Stimulated activated CD8-positive, alpha-beta memory T cell treated with anti-CD3 and anti-CD28 coated beads, Interleukin-15, amount 100 ng/mL, for 4 hours (primary cell): ENCODE measurements around the gene MRPL43.
"Not testable (repeated sequence)": the region's sequence is repeated elsewhere in the genome, so short reads cannot be mapped to it uniquely, and the experiment has no call there.

Experiments used
- DNase-seq, 2 donors: peaks; one replicate each; pipeline ENCODE4 v3.0.0-alpha.2; 2020; ENCODE audit warnings: low read depth in 2 of 2

MRPL43 gene

GRCh38 chr10:100983868-100984671, 3.2 kb downstream of the MRPL43 start:
- no peak for DNase-seq

GRCh38 chr10:100982916-100983830, 4.1 kb downstream of the MRPL43 start:
- no peak for DNase-seq

- no peak for DNase-seq
These were observed 6.0 kb downstream of the MRPL43 start for GRCh38 chr10:100981178-100981772.

- no peak for DNase-seq
These were observed 6.6 kb downstream of the MRPL43 start for GRCh38 chr10:100980711-100981110.

- no peak for DNase-seq
These were observed 7.0 kb downstream of the MRPL43 start for GRCh38 chr10:100980311-100980710.

GRCh38 chr10:100979791-100980272, 7.5 kb downstream of the MRPL43 start:
- DNase-seq, result no peak

- no peak for DNase-seq
These were observed 8.4 kb downstream of the MRPL43 start for GRCh38 chr10:100978901-100979195.

GRCh38 chr10:100978121-100978900, 9.0 kb downstream of the MRPL43 start:
- no peak for DNase-seq

- DNase-seq, result no peak
These were observed 9.9 kb downstream of the MRPL43 start for GRCh38 chr10:100977436-100977835.

- no peak for DNase-seq
These were observed 10.4 kb downstream of the MRPL43 start for GRCh38 chr10:100976906-100977305.

GRCh38 chr10:100975397-100975796, 11.9 kb downstream of the MRPL43 start:
- DNase-seq, result not testable (repeated sequence)

- no peak for DNase-seq
These were observed 14.3 kb downstream of the MRPL43 start for GRCh38 chr10:100972904-100973535.

GRCh38 chr10:100972115-100972903, 15.0 kb downstream of the MRPL43 start:
- DNase-seq, result no peak

- DNase-seq, result no peak
These were observed 16.1 kb downstream of the MRPL43 start for GRCh38 chr10:100970914-100971811.

GRCh38 chr10:100970076-100970913, 17.0 kb downstream of the MRPL43 start:
- DNase-seq, result peak in 1 of 2 donors; percentile 13

- no peak for DNase-seq
These were observed 17.9 kb downstream of the MRPL43 start, which contains the start of gene SEMA4G for GRCh38 chr10:100969187-100970075. Gene SEMA4G, plus strand, starts transcription at chr10:100969504. Its CDS starts 3,409 bp downstream, at chr10:100972913.

GRCh38 chr10:100968863-100969186, 18.5 kb downstream of the MRPL43 start:
- DNase-seq, result no peak
